Neural cell (in vitro differentiated cells): ENCODE measurements around the gene STXBP4. TPM values are rescaled to one million over a fixed set of nuclear protein-coding genes. Genes with fewer than 3 reads are reported as not detected.

Experiments
- H2AFZ ChIP-seq: fragments of 200-600, 300-800 bp; sonication (generic), shearing (Covaris generic); 2 replicates; pipeline ENCODE4 v1.6.0; 2014; ENCODE audit warnings: low read depth, mild to moderate bottlenecking, antibody characterized with exemption, low read length, moderate library complexity
- H3F3A ChIP-seq: fragments of 200-600 bp; shearing (Covaris generic); 2 replicates; pipeline ENCODE4 v1.6.1; 2016; ENCODE audit warnings: mild to moderate bottlenecking, moderate library complexity, mixed read lengths, antibody characterized with exemption, low read length; ENCODE audit not compliant: insufficient read depth, poor library complexity, severe bottlenecking
- H3K27ac ChIP-seq: fragments of 200-600, 300-800 bp; sonication (generic), shearing (Covaris generic); 2 replicates; pipeline ENCODE4 v1.5.1; 2014; ENCODE audit warnings: mild to moderate bottlenecking, low read length, moderate library complexity
- H3K27me3 ChIP-seq: fragments of 300-800, 200-600 bp; sonication (generic), shearing (Covaris generic); 2 replicates; pipeline ENCODE4 v1.6.0; 2014; ENCODE audit warnings: mild to moderate bottlenecking, low read depth, low read length, moderate library complexity; ENCODE audit not compliant: insufficient read depth
- H3K36me3 ChIP-seq: fragments of 300-800, 200-600 bp; sonication (generic), shearing (Covaris generic); 2 replicates; pipeline ENCODE4 v1.5.1; 2014; ENCODE audit warnings: mild to moderate bottlenecking, antibody characterized with exemption, low read length, moderate library complexity; ENCODE audit not compliant: insufficient read depth
- H3K4me2 ChIP-seq: fragments of 300-800, 200-600 bp; sonication (generic), shearing (Covaris generic); 2 replicates; pipeline ENCODE4 v1.6.0; 2014; ENCODE audit warnings: mild to moderate bottlenecking, low read length
- H3K4me3 ChIP-seq: fragments of 300-800, 200-600 bp; sonication (generic), shearing (Covaris generic); 2 replicates; pipeline ENCODE4 v1.5.1; 2014; ENCODE audit warnings: mild to moderate bottlenecking, low read length, moderate library complexity
- H3K79me2 ChIP-seq: fragments of 200-600 bp; shearing (Covaris generic); replicated peaks from 2 replicates; pipeline ENCODE4 v1.6.0; 2014; ENCODE audit warnings: mild to moderate bottlenecking, low read length, moderate library complexity; ENCODE audit not compliant: insufficient read depth
- H3K9ac ChIP-seq: fragments of 300-800, 200-600 bp; sonication (generic), shearing (Covaris generic); 2 replicates; pipeline ENCODE4 v1.6.1; 2016; ENCODE audit warnings: mild to moderate bottlenecking, low read length, mixed read lengths
- H3K9me2 ChIP-seq: fragments of 200-600 bp; shearing (Covaris generic); 2 replicates; pipeline ENCODE4 v1.6.1; 2016; ENCODE audit warnings: mild to moderate bottlenecking, low read length, mixed read lengths; ENCODE audit not compliant: insufficient read depth
- H3K9me3 ChIP-seq: fragments of 200-600, 300-800 bp; sonication (generic), shearing (Covaris generic); 2 replicates; pipeline ENCODE4 v1.6.1; 2016; ENCODE audit warnings: mild to moderate bottlenecking, mixed run types, low read length, moderate library complexity, mixed read lengths
- H4K20me1 ChIP-seq: fragments of 200-600 bp; shearing (Covaris generic); 2 replicates; pipeline ENCODE4 v1.6.1; 2016; ENCODE audit warnings: mild to moderate bottlenecking, mixed run types; ENCODE audit not compliant: insufficient read depth
- EP300 ChIP-seq: fragments of 450-650 bp; conservative IDR thresholded peaks from 2 replicates; pipeline ENCODE4 v1.6.1; 2014; ENCODE audit warnings: antibody characterized with exemption, mild to moderate bottlenecking, moderate library complexity; ENCODE audit not compliant: poor library complexity, severe bottlenecking
- EZH2 ChIP-seq: fragments of 200-600, 300-800 bp; shearing (Covaris generic), sonication (generic); IDR thresholded peaks from 2 replicates; pipeline ENCODE4 v1.6.1; 2014; ENCODE audit warnings: antibody characterized with exemption, low read length, borderline replicate concordance, mild to moderate bottlenecking; ENCODE audit not compliant: insufficient read depth, poor library complexity, severe bottlenecking
- MXI1 ChIP-seq: fragments of 450-650 bp; conservative IDR thresholded peaks from 2 replicates; pipeline ENCODE4 v1.6.1; 2014; ENCODE audit warnings: antibody characterized with exemption, mild to moderate bottlenecking; ENCODE audit not compliant: poor library complexity, severe bottlenecking
- POLR2AphosphoS5 ChIP-seq: IDR thresholded peaks from 2 replicates; pipeline ENCODE4 v1.6.1; 2012
- RAD21 ChIP-seq: fragments of 450-650 bp; conservative IDR thresholded peaks from 2 replicates; pipeline ENCODE4 v1.6.1; 2014; ENCODE audit warnings: antibody characterized with exemption, mild to moderate bottlenecking, moderate library complexity
- SMC3 ChIP-seq: fragments of 450-650 bp; conservative IDR thresholded peaks from 2 replicates; pipeline ENCODE4 v1.6.1; 2014; ENCODE audit warnings: antibody characterized with exemption, mild to moderate bottlenecking, moderate library complexity; ENCODE audit not compliant: poor library complexity
- TAF1 ChIP-seq: IDR thresholded peaks from 2 replicates; pipeline ENCODE4 v1.6.1; 2012; ENCODE audit warnings: low read depth
- polyA plus RNA-seq: library from polyadenylated mRNA; depleted of rRNA; stranded (reverse); fragments of >200 nt; gene quantifications from 2 replicates; pipeline ENCODE4 v1.2.3, GENCODE V29; 2014
- TF ChIP-seq, protein P1 (sequence below): IDR thresholded peaks from 2 replicates; pipeline ENCODE4 v1.6.1; 2012; ENCODE audit warnings: borderline replicate concordance
- TF ChIP-seq, protein P2 (sequence below): fragments of 450-650 bp; IDR thresholded peaks from 2 replicates; pipeline ENCODE4 v1.5.1; 2014; ENCODE audit warnings: antibody characterized with exemption, mild to moderate bottlenecking, moderate library complexity; ENCODE audit not compliant: poor library complexity, severe bottlenecking

STXBP4 gene
- polyA plus RNA-seq, 1 donor from 2014 or later = 8.1 TPM

DNA sequence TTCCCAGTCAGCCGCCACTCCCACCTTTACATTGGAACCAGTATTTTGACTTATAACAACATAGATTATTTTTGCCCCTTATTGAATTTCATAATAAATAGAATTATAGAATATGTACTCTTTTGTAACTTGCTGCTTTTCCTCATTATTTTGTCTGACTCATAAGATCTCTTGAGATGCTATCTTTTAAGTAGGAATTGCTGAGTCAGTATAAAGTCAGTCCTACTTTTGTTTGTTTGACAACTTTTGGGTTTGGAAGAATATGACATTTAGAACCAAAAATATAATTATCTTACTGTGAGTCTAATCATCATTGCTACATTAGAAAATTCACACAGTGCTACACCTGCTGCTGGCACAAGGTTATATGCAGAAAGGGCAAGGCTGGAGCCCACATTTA lies 69.7 kb downstream of the STXBP4 start:
- no peak overlapping the region for H3K27ac ChIP-seq
- TF ChIP-seq, protein P1, sequence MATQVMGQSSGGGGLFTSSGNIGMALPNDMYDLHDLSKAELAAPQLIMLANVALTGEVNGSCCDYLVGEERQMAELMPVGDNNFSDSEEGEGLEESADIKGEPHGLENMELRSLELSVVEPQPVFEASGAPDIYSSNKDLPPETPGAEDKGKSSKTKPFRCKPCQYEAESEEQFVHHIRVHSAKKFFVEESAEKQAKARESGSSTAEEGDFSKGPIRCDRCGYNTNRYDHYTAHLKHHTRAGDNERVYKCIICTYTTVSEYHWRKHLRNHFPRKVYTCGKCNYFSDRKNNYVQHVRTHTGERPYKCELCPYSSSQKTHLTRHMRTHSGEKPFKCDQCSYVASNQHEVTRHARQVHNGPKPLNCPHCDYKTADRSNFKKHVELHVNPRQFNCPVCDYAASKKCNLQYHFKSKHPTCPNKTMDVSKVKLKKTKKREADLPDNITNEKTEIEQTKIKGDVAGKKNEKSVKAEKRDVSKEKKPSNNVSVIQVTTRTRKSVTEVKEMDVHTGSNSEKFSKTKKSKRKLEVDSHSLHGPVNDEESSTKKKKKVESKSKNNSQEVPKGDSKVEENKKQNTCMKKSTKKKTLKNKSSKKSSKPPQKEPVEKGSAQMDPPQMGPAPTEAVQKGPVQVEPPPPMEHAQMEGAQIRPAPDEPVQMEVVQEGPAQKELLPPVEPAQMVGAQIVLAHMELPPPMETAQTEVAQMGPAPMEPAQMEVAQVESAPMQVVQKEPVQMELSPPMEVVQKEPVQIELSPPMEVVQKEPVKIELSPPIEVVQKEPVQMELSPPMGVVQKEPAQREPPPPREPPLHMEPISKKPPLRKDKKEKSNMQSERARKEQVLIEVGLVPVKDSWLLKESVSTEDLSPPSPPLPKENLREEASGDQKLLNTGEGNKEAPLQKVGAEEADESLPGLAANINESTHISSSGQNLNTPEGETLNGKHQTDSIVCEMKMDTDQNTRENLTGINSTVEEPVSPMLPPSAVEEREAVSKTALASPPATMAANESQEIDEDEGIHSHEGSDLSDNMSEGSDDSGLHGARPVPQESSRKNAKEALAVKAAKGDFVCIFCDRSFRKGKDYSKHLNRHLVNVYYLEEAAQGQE = no peak
- no peak for TF ChIP-seq TAF1
- TF ChIP-seq RAD21 = no peak
- no peak for TF ChIP-seq SMC3
- TF ChIP-seq, protein P2, sequence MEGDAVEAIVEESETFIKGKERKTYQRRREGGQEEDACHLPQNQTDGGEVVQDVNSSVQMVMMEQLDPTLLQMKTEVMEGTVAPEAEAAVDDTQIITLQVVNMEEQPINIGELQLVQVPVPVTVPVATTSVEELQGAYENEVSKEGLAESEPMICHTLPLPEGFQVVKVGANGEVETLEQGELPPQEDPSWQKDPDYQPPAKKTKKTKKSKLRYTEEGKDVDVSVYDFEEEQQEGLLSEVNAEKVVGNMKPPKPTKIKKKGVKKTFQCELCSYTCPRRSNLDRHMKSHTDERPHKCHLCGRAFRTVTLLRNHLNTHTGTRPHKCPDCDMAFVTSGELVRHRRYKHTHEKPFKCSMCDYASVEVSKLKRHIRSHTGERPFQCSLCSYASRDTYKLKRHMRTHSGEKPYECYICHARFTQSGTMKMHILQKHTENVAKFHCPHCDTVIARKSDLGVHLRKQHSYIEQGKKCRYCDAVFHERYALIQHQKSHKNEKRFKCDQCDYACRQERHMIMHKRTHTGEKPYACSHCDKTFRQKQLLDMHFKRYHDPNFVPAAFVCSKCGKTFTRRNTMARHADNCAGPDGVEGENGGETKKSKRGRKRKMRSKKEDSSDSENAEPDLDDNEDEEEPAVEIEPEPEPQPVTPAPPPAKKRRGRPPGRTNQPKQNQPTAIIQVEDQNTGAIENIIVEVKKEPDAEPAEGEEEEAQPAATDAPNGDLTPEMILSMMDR = no peak
- TF ChIP-seq POLR2AphosphoS5 = no peak
- no peak for TF ChIP-seq MXI1
- TF ChIP-seq EP300 = no peak
- no peak for TF ChIP-seq EZH2
- no peaks in the 10 kb centered on the region for H3K36me3 ChIP-seq
- H3K9me3 ChIP-seq = no peaks in the 10 kb centered on the region
- H3K27me3 ChIP-seq = no peaks in the 10 kb centered on the region
- no peak overlapping the region for H3K4me3 ChIP-seq
- H2AFZ ChIP-seq = no peak overlapping the region
- no peaks in the 10 kb centered on the region for H4K20me1 ChIP-seq
- no peak overlapping the region for H3K4me2 ChIP-seq
- H3K79me2 ChIP-seq = no peaks in the 10 kb centered on the region
- H3F3A ChIP-seq = no peaks in the 10 kb centered on the region
- no peak overlapping the region for H3K9ac ChIP-seq
- H3K9me2 ChIP-seq = no peaks in the 10 kb centered on the region

DNA sequence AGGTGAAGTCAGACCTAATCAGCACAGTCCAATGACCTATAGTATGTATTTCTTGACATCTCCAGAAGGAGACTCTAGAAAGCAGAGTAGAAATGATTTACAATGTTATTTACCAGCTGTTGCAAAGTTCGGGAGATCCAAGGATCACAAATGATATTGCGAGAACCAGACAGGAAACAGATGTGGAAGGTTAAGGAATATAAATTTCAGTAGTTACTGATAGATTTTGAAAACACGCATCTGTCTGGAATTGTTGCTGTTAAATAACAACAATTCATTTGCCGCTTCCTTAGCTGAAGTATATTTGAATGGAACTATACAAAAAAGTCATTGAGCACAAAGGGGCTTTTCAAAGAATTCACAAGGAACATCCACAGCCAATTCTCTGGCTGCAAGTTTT lies 72.0 kb downstream of the STXBP4 start:
- Histone ChIP-seq H3K9ac (no peak overlapping the region), H3F3A (no peaks in the 10 kb centered on the region), H3K27ac (no peak overlapping the region), H2AFZ (no peak overlapping the region), H3K79me2 (no peaks in the 10 kb centered on the region), H3K27me3 (no peaks in the 10 kb centered on the region), H3K36me3 (no peaks in the 10 kb centered on the region), H3K9me3 (no peaks in the 10 kb centered on the region), H3K4me3 (no peak overlapping the region), H4K20me1 (no peaks in the 10 kb centered on the region), H3K4me2 (no peak overlapping the region), H3K9me2 (no peaks in the 10 kb centered on the region)
- TF ChIP-seq EP300 = no peak
- no peak for TF ChIP-seq EZH2
- TF ChIP-seq, protein P2 = no peak
- TF ChIP-seq RAD21 = no peak
- no peak for TF ChIP-seq POLR2AphosphoS5
- TF ChIP-seq MXI1 = no peak
- TF ChIP-seq, protein P1 = no peak
- TF ChIP-seq SMC3 = no peak
- no peak for TF ChIP-seq TAF1
